Measurements from ENCODE around the gene SERPINA4. TPM values are rescaled to one million over a fixed set of nuclear protein-coding genes. Genes with fewer than 3 reads are reported as not detected.

SERPINA4 gene
- total and polyA plus RNA-seq, 2 of the 13 experiments (the other 11 are each of a cell fraction or from before 2014, with no cell fraction given): 39.1 to 57.8 TPM

- TF ChIP-seq ZNF263 (CRISPR knock-in tag; IDR thresholded peaks at IDR 0.05) (0 out of 2 replicates have a peak, but pooled peaks have one; percentile 40), HDAC2 (CRISPR knock-in tag; IDR thresholded peaks at IDR 0.05) (peak; percentile 81), ZNF615 (CRISPR knock-in tag; IDR thresholded peaks at IDR 0.05; ENCODE audit: borderline replicate concordance) (no peak), DPF2 (CRISPR knock-in tag; IDR thresholded peaks at IDR 0.05; ENCODE audit: borderline replicate concordance, low read depth) (peak; percentile 63; the same call in 1 of the 2 replicates), LCORL (IDR thresholded peaks at IDR 0.05) (no peak), LCORL (CRISPR knock-in tag; IDR thresholded peaks at IDR 0.05) (peak; percentile 28; the same call in 1 of the 2 replicates), PLSCR1 (CRISPR knock-in tag; IDR thresholded peaks at IDR 0.05; ENCODE audit: borderline replicate concordance) (no peak), ZNF276 (CRISPR knock-in tag; IDR thresholded peaks at IDR 0.05; ENCODE audit: low read depth) (no peak), ZBTB40 (IDR thresholded peaks at IDR 0.05) (no peak), ZBTB40 (CRISPR knock-in tag; IDR thresholded peaks at IDR 0.05) (peak; percentile 31; the same call in 1 of the 2 replicates), POGZ (CRISPR knock-in tag; IDR thresholded peaks at IDR 0.05) (peak; percentile 57; the same call in 1 of the 2 replicates), MATR3 (CRISPR knock-in tag; IDR thresholded peaks at IDR 0.05) (no peak), BCL3 (CRISPR knock-in tag; IDR thresholded peaks at IDR 0.05) (peak; percentile 43; the same call in 1 of the 2 replicates), ZNF672 (CRISPR knock-in tag; IDR thresholded peaks at IDR 0.05) (no peak), HMG20A (CRISPR knock-in tag; IDR thresholded peaks at IDR 0.05; ENCODE audit: borderline replicate concordance) (peak; percentile 32; the same call in 1 of the 2 replicates), BHLHE40 (IDR thresholded peaks at IDR 0.05; ENCODE audit: low read length) (no peak), ZNF17 (CRISPR knock-in tag; IDR thresholded peaks at IDR 0.05) (no peak)
Observed at GRCh38 chr14:94548131-94548998, 12.9 kb upstream of the SERPINA4 start (continued).

Measured in HepG2 (cell line).